ENCODE results near the gene ANKMY1. TPM values are rescaled to one million over a fixed set of nuclear protein-coding genes. Genes with fewer than 3 reads are reported as not detected.

Gene ANKMY1
- polyA plus RNA-seq, 2 of the 4 experiments (the other 2 are of a cell fraction) = 10.6 to 16.5 TPM

GRCh38 chr2:240517342-240517741 is 40.4 kb downstream of the ANKMY1 start:
- POLR2A ChIA-PET = no interaction called here
- DNase-seq (ENCODE audit: low read depth in 1 of 2, low spot score in 1 of 2) (no peak), FAIRE-seq (no peak), ATAC-seq (no peak)
- 91% methylated on average over 4 of the region's 4 CpGs for WGBS (ENCODE audit: missing lambda C conversion rate)
- no peak overlapping the region for H3K4me3 ChIP-seq
- CTCF ChIA-PET = interaction anchor here (0.8 to 1.4 kb wide), 2 partner anchors 12 to 19 kb away, joined by 3 to 6 read pairs; no protein-coding TSS in a partner anchor
- TF ChIP-seq RCOR1 (IDR thresholded peaks at IDR 0.05; ENCODE audit: low read depth, low read length) (no peak), HOXB13 (CRISPR knock-in tag; IDR thresholded peaks at IDR 0.05; ENCODE audit: low read depth) (no peak), TFCP2L1 (CRISPR knock-in tag; IDR thresholded peaks at IDR 0.05) (no peak), HOXB5 (CRISPR knock-in tag; IDR thresholded peaks at IDR 0.05) (no peak), RAD21 (conservative IDR thresholded peaks at IDR 0.05 in 1 of 2, IDR thresholded peaks at IDR 0.05 in 1 of 2) (no peak), CHD2 (IDR thresholded peaks at IDR 0.05; ENCODE audit: low read length, partially characterized antibody) (no peak), RNF2 (IDR thresholded peaks at IDR 0.05; ENCODE audit: borderline replicate concordance, low read depth) (no peak), HMGXB4 (CRISPR knock-in tag; IDR thresholded peaks at IDR 0.05; ENCODE audit: borderline replicate concordance) (no peak), EHMT2 (IDR thresholded peaks at IDR 0.05; ENCODE audit: low read depth) (no peak), POLR2A (IDR thresholded peaks at IDR 0.05; ENCODE audit: low read length) (no peak), JUN (IDR thresholded peaks at IDR 0.05) (no peak), TP53 (CRISPR knock-in tag; IDR thresholded peaks at IDR 0.05) (no peak), E2F6 (IDR thresholded peaks at IDR 0.05; ENCODE audit: borderline replicate concordance, low read depth) (no peak), HDAC2 (IDR thresholded peaks at IDR 0.05) (no peak), NFE2L2 (conservative IDR thresholded peaks at IDR 0.05; ENCODE audit: low read length) (no peak), FOXS1 (CRISPR knock-in tag; IDR thresholded peaks at IDR 0.05) (no peak), ZNF302 (CRISPR knock-in tag; IDR thresholded peaks at IDR 0.05) (no peak), EHF (CRISPR knock-in tag; IDR thresholded peaks at IDR 0.05) (no peak), ATOH8 (CRISPR knock-in tag; IDR thresholded peaks at IDR 0.05; ENCODE audit: low read depth) (no peak), ESRRA (IDR thresholded peaks at IDR 0.05; ENCODE audit: borderline replicate concordance, low read length) (no peak)
- no peaks in the 10 kb centered on the region for H3K4me1 ChIP-seq
- H3K27ac ChIP-seq = no peak overlapping the region
- no peak overlapping the region for H3K4me2 ChIP-seq
- H3K9me3 ChIP-seq = no peaks in the 10 kb centered on the region; the same call in 2 of the 3 replicates

DNA sequence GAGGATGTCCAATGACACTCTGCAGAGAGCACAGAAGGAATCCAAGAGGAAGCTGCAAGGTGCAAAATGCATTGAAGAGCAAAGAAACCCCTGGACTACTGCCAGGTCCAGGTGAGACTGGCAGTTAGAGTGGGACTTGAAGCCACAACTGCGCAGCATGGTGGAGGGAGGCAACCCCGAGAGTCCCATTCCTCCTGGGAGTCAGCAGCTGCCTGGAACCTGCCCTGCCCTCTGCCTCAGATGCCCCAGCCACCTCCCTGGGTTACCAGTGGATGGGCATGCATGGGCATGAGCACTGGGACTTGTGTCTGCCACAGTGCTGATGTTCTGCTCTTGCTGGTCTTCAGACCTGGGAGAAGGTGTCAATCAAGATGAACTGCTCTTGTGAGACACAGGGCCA is 43.2 kb downstream of the ANKMY1 start:
- FAIRE-seq = no peak
- Histone ChIP-seq H3K4me2 (no peak overlapping the region), H3K27ac (no peak overlapping the region), H3K4me1 (no peaks in the 10 kb centered on the region), H3K9me3 (no peaks in the 10 kb centered on the region), H3K4me3 (no peak overlapping the region)
- no peak for TF ChIP-seq GATA3 (IDR thresholded peaks at IDR 0.05; ENCODE audit: borderline replicate concordance)
- TF ChIP-seq HOXA7 (CRISPR knock-in tag; IDR thresholded peaks at IDR 0.05) = no peak
- TF ChIP-seq, protein P1, sequence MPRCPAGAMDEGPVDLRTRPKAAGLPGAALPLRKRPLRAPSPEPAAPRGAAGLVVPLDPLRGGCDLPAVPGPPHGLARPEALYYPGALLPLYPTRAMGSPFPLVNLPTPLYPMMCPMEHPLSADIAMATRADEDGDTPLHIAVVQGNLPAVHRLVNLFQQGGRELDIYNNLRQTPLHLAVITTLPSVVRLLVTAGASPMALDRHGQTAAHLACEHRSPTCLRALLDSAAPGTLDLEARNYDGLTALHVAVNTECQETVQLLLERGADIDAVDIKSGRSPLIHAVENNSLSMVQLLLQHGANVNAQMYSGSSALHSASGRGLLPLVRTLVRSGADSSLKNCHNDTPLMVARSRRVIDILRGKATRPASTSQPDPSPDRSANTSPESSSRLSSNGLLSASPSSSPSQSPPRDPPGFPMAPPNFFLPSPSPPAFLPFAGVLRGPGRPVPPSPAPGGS (IDR thresholded peaks at IDR 0.05) = no peak
- no peak for TF ChIP-seq EP300 (IDR thresholded peaks at IDR 0.05)
- no peak for TF ChIP-seq CBX8 (IDR thresholded peaks at IDR 0.05)
- TF ChIP-seq HMGXB4 (CRISPR knock-in tag; IDR thresholded peaks at IDR 0.05; ENCODE audit: borderline replicate concordance) = no peak
- TF ChIP-seq CHD4 (IDR thresholded peaks at IDR 0.05; ENCODE audit: borderline replicate concordance) = no peak
- no peak for TF ChIP-seq PBX3 (IDR thresholded peaks at IDR 0.05)
- TF ChIP-seq ZC3H11A (IDR thresholded peaks at IDR 0.05) = no peak
- no peak for TF ChIP-seq NFE2L2 (conservative IDR thresholded peaks at IDR 0.05; ENCODE audit: low read length)
- TF ChIP-seq E2F6 (IDR thresholded peaks at IDR 0.05; ENCODE audit: borderline replicate concordance, low read depth) = no peak
- TF ChIP-seq ATOH8 (CRISPR knock-in tag; IDR thresholded peaks at IDR 0.05; ENCODE audit: low read depth) = no peak
- no peak for TF ChIP-seq JUN (IDR thresholded peaks at IDR 0.05)
- WGBS (ENCODE audit: missing lambda C conversion rate) = 100% methylated on average over 2 of the region's 2 CpGs
- DNase-seq (ENCODE audit: low read depth in 1 of 2, low spot score in 1 of 2) = no peak
- ATAC-seq = no peak
- ChIA-PET POLR2A (interaction anchor here (1.2 kb wide), 1 partner anchor 46 kb away, joined by 3 read pairs; no protein-coding TSS in a partner anchor), CTCF (interaction anchor here (0.7 to 1.8 kb wide), 10 partner anchors 11 to 326 kb away, joined by 3 to 6 read pairs (median 4); partner anchors contain the start of gene CAPN10)
